Heart left ventricle (tissue), 16 donors: ENCODE measurements around the gene SELE. TPM values are rescaled to one million over a fixed set of nuclear protein-coding genes. Genes with fewer than 3 reads are reported as not detected.
"Not testable (repeated sequence)": the region's sequence is repeated elsewhere in the genome, so short reads cannot be mapped to it uniquely, and the experiment has no call there.

Experiments
- ATAC-seq, 4 donors: fragments of 200-7000 bp; cut with Tn5 transposase; one replicate each; pipeline ENCODE4 v1.9.1; 2020 to 2022; ENCODE audit warnings: moderate library complexity in 4 of 4, mild to moderate bottlenecking in 3 of 4, moderate number of reproducible peaks in 1 of 4
- DNase-seq, 5 donors: peaks; one replicate each; pipeline ENCODE4 v3.0.0-alpha.2; 2020
- H3K27ac ChIP-seq, 12 donors: fragments of 200-600 bp; sonication (generic) in 4 of 12; one replicate each; pipeline versions ENCODE4 v1.5.0 to v1.8.0; 2016 to 2022; ENCODE audit warnings: mild to moderate bottlenecking in 2 of 12
- H3K27me3 ChIP-seq, 9 donors: fragments of 200-600 bp; sonication (generic) in 2 of 9; one replicate each; pipeline versions ENCODE4 v1.5.1 to v1.8.0; 2016 to 2022; ENCODE audit warnings: mild to moderate bottlenecking in 3 of 9
- H3K36me3 ChIP-seq, 9 donors: fragments of 200-600 bp; sonication (generic) in 2 of 9; one replicate each; pipeline versions ENCODE4 v1.5.0 to v1.8.0; 2018 to 2022; ENCODE audit warnings: mild to moderate bottlenecking in 2 of 9
- H3K4me1 ChIP-seq, 12 donors: fragments of 200-600 bp; sonication (generic) in 4 of 12; one replicate each; pipeline versions ENCODE4 v1.5.0 to v1.8.0; 2016 to 2022; ENCODE audit warnings: mild to moderate bottlenecking in 3 of 12
- H3K4me3 ChIP-seq, 12 donors: fragments of 200-600 bp; sonication (generic) in 4 of 12; one replicate each; pipeline versions ENCODE4 v1.5.0 to v1.8.0; 2017 to 2022; ENCODE audit warnings: mild to moderate bottlenecking in 9 of 12, moderate library complexity in 4 of 12
- H3K9me3 ChIP-seq, 12 donors: fragments of 200-600 bp; sonication (generic) in 4 of 12; one replicate each; pipeline versions ENCODE4 v1.5.0 to v1.8.0; 2016 to 2022; ENCODE audit warnings: mild to moderate bottlenecking in 1 of 12
- CTCF ChIP-seq, 12 donors: fragments of 200-600 bp; sonication (generic) in 4 of 12; IDR thresholded peaks; one replicate each; pipeline versions ENCODE4 v1.5.0 to v1.8.0; 2018 to 2022; ENCODE audit warnings: antibody characterized with exemption in 12 of 12, mild to moderate bottlenecking in 5 of 12
- POLR2A ChIP-seq, 2 donors: fragments of 450-650 bp; IDR thresholded peaks; one replicate each; pipeline ENCODE4 v1.6.1; 2017; ENCODE audit warnings: antibody characterized with exemption in 2 of 2, mild to moderate bottlenecking in 2 of 2, moderate library complexity in 2 of 2
- WGBS, 4 donors: extraction: QIAGEN DNeasy Blood & Tissue Kit in 2 of 4; methylation state at CpG; one replicate each; pipeline versions ENCODE4 v1.1.5 to v1.1.7; 2013 to 2018; 5-methylcytosine and 5-hydroxymethylcytosine counted together
- intact Hi-C, 10 donors: fragments of 100-400 bp; cut with DNase I; formaldehyde crosslinking; loops; one replicate each; pipeline versions ENCODE4 v1.11.1 to v1.14.2; 2022
- polyA plus RNA-seq, 2 donors: library from polyadenylated mRNA; stranded (reverse); fragments of 200-250 nt; gene quantifications; one replicate each; pipeline ENCODE4 v1.2.3, GENCODE V29; 2013
- total RNA-seq, 9 donors: library from RNA; depleted of rRNA in 2 of 9; stranded (reverse); fragments of >200 nt in 2 of 9; fragmentation: NEBNext Ultra II Directional in 3 of 9; extraction: Animal tissue kit (Norgen Biotek cat#: 25700) in 3 of 9; gene quantifications; one replicate each; pipeline versions ENCODE4 v1.1.0 to v1.2.4, GENCODE V29; 2016 to 2023
- donor health status: ischemic (EF 13 %, LVEDD 7.1; RV severe dilation, severe dysfunction).
- donor health status: healthy with polysubstance abuse.
- donor health status: DM: no; HTN: yes; CAD: no.
- donor health status: DM: no; HTN: no; CAD: no.
- donor health status: ischemic (EF 25% LVEDD 6.9; RV normal size, moderate dysfunction).
- donor health status: ischemic (EF 25% LVEDD 5.7; RV mildly dilated, moderate dysfunction).
- donor health status: healthy.
- donor health status: DM: yes; HTN: yes; CAD: no.
- donor health status: ischemic (EF 35%, LVEDD 5.7; RV mildly dilated, moderate dysfunction).
- donor health status: nonischemic (EF 11% LVEDD 7.7; RV severe dilation, severe dysfunction).
- donor health status: DM: yes; HTN: yes; CAD: no.
- donor health status: PGD.
- donor health status: ischemic (EF 29% LVEDD 5.4; RV normal size, mild dysfunction).
- donor health status: nonischemic (EF 23%, LVEDD 6.1; RV moderate dilation, normal function).

Gene SELE
- total and polyA plus RNA-seq, 11 donors: 0.63 to 21.5 (median 2.4) TPM

GRCh38 chr1:169694304-169695075 is 39.4 kb downstream of the SELE start:
- no peak for TF ChIP-seq POLR2A (IDR thresholded peaks at IDR 0.05)
- TF ChIP-seq CTCF (IDR thresholded peaks at IDR 0.05): no peak
- Histone ChIP-seq H3K4me3 (no peak overlapping the region), H3K4me1 (peaks cover 0 to 74% (median 0%) of the 10 kb centered on the region in 12 donors), H3K9me3 (no peaks in the 10 kb centered on the region), H3K27me3 (peaks cover 0 to 6% (median 0%) of the 10 kb centered on the region in 9 donors), H3K36me3 (no peaks in the 10 kb centered on the region), H3K27ac (peak overlapping the region in 1 of 12 donors; percentile 81)
- 61 to 65% (median 61%) methylated on average over 5 of the region's 5 CpGs for WGBS, 4 donors
- ATAC-seq (no peak), DNase-seq (no peak)
- intact Hi-C loops: loop anchor here in 2 of 10 donors (5.0 to 10.0 kb wide), 2 partner anchors 70 to 92 kb away; no protein-coding TSS in a partner anchor

- no peak overlapping the region for H3K4me3 ChIP-seq
- TF ChIP-seq POLR2A (IDR thresholded peaks at IDR 0.05) (no peak), CTCF (IDR thresholded peaks at IDR 0.05) (no peak)
- H3K36me3 ChIP-seq: no peaks in the 10 kb centered on the region
- peaks cover 0 to 59% (median 0%) of the 10 kb centered on the region in 12 donors for H3K4me1 ChIP-seq
- H3K27ac ChIP-seq: peak overlapping the region in 1 of 12 donors; percentile 81
- no peak for ATAC-seq
- no peaks in the 10 kb centered on the region for H3K9me3 ChIP-seq
- WGBS, 4 donors: 72 to 85% (median 77%) methylated on average over 4 of the region's 4 CpGs
- DNase-seq: no peak
- intact Hi-C loops: loop anchor here in 1 of 10 donors (10.0 kb wide), 1 partner anchor 68 kb away; no protein-coding TSS in a partner anchor
- H3K27me3 ChIP-seq: peaks cover 0 to 6% (median 0%) of the 10 kb centered on the region in 9 donors
Measured at GRCh38 chr1:169692756-169693460, 41.0 kb downstream of the SELE start.

GRCh38 chr1:169690489-169690888 is 43.4 kb downstream of the SELE start:
- no peak overlapping the region for H3K27ac ChIP-seq
- intact Hi-C loops: loop anchor here in 1 of 10 donors (10.0 kb wide), 1 partner anchor 66 kb away; no protein-coding TSS in a partner anchor
- no peak for TF ChIP-seq CTCF (IDR thresholded peaks at IDR 0.05)
- no peak for TF ChIP-seq POLR2A (IDR thresholded peaks at IDR 0.05)
- H3K4me3 ChIP-seq: no peak overlapping the region
- no peaks in the 10 kb centered on the region for H3K36me3 ChIP-seq
- no peaks in the 10 kb centered on the region for H3K9me3 ChIP-seq
- H3K4me1 ChIP-seq: peaks cover 0 to 42% (median 0%) of the 10 kb centered on the region in 12 donors
- DNase-seq: no peak
- no peaks in the 10 kb centered on the region for H3K27me3 ChIP-seq
- ATAC-seq: no peak

- DNase-seq (no peak), ATAC-seq (no peak)
- Histone ChIP-seq H3K27me3 (no peaks in the 10 kb centered on the region), H3K4me3 (no peak overlapping the region), H3K27ac (no peak overlapping the region), H3K9me3 (no peaks in the 10 kb centered on the region), H3K36me3 (no peaks in the 10 kb centered on the region), H3K4me1 (peaks cover 0 to 37% (median 0%) of the 10 kb centered on the region in 12 donors)
- no peak for TF ChIP-seq CTCF (IDR thresholded peaks at IDR 0.05)
- TF ChIP-seq POLR2A (IDR thresholded peaks at IDR 0.05): no peak
- intact Hi-C loops: no loop called here
- 57 to 60% (median 58%) methylated on average over 2 of the region's 2 CpGs for WGBS, 4 donors
Measured at GRCh38 chr1:169689395-169689794, 44.5 kb downstream of the SELE start.

GRCh38 chr1:169688377-169688776 is 45.5 kb downstream of the SELE start:
- H3K9me3 ChIP-seq, H3K27me3 ChIP-seq, intact Hi-C loops, H3K36me3 ChIP-seq, DNase-seq, H3K27ac ChIP-seq, ATAC-seq, H3K4me3 ChIP-seq: not testable (repeated sequence)
- WGBS, 4 donors: 97 to 100% (median 98%) methylated on average over 5 of the region's 5 CpGs
- H3K4me1 ChIP-seq: peaks cover 0 to 27% (median 0%) of the 10 kb centered on the region in 12 donors
